Fibroblast of villous mesenchyme (primary cell): ENCODE data around the gene CYP4V2. TPM values are rescaled to one million over a fixed set of nuclear protein-coding genes. Genes with fewer than 3 reads are reported as not detected.

Experiments
- DNase-seq: peaks from one replicate; pipeline ENCODE4 v3.0.0-alpha.2; 2010; ENCODE audit warnings: low read depth
- H3K4me3 ChIP-seq: 2 replicates; pipeline ENCODE4 v1.5.1; 2011; ENCODE audit warnings: low read depth, mild to moderate bottlenecking, low read length
- CTCF ChIP-seq: IDR thresholded peaks from 2 replicates; pipeline ENCODE4 v1.5.1; 2012; ENCODE audit warnings: low read depth, mild to moderate bottlenecking, low read length; ENCODE audit not compliant: insufficient read depth
- total RNA-seq: library from RNA; depleted of rRNA; stranded (reverse); fragments of >200 nt; gene quantifications from 2 replicates; pipeline ENCODE4 v1.2.3, GENCODE V29; 2012

CYP4V2 gene
- total RNA-seq, 1 donor: 15.1 TPM

GRCh38 chr4:186216465-186217024, 25.2 kb downstream of the CYP4V2 start:
- H3K4me3 ChIP-seq: no peak overlapping the region
- no peak for TF ChIP-seq CTCF
- DNase-seq: no peak

- DNase-seq: no peak
- no peak overlapping the region for H3K4me3 ChIP-seq
- no peak for TF ChIP-seq CTCF
Measured at GRCh38 chr4:186217733-186218293, 26.4 kb downstream of the CYP4V2 start.

- no peak for TF ChIP-seq CTCF
- no peak overlapping the region for H3K4me3 ChIP-seq
- no peak for DNase-seq
Measured at GRCh38 chr4:186221624-186222023, 30.3 kb downstream of the CYP4V2 start.

GRCh38 chr4:186225848-186226247, 34.5 kb downstream of the CYP4V2 start:
- TF ChIP-seq CTCF: no peak
- no peak for DNase-seq
- H3K4me3 ChIP-seq: no peak overlapping the region

- no peak for TF ChIP-seq CTCF
- no peak overlapping the region for H3K4me3 ChIP-seq
- no peak for DNase-seq
Measured at GRCh38 chr4:186226521-186227189, 35.3 kb downstream of the CYP4V2 start.

- H3K4me3 ChIP-seq: no peak within 1 kb of the TSS
- no peak for TF ChIP-seq CTCF
- DNase-seq: no peak
Measured at GRCh38 chr4:186227221-186227620, 35.9 kb downstream of the CYP4V2 start, which contains the start of gene KLKB1. Gene KLKB1 (plus strand): TSS chr4:186227507. CDS start chr4:186228196, 689 bp downstream.
